SW480 (cell line): ENCODE measurements around the gene GRB10.

Source experiments
- DNase-seq: peaks from one replicate; pipeline ENCODE4 v3.0.0-alpha.2; 2016; ENCODE audit warnings: low spot score

The GRB10 gene

GRCh38 chr7:50782375-50783208 is at the start of gene GRB10:
Gene GRB10, minus strand, starts transcription at chr7:50782896. Its CDS starts 50,574 bp downstream, at chr7:50732322.
- DNase-seq: no peak

DNA sequence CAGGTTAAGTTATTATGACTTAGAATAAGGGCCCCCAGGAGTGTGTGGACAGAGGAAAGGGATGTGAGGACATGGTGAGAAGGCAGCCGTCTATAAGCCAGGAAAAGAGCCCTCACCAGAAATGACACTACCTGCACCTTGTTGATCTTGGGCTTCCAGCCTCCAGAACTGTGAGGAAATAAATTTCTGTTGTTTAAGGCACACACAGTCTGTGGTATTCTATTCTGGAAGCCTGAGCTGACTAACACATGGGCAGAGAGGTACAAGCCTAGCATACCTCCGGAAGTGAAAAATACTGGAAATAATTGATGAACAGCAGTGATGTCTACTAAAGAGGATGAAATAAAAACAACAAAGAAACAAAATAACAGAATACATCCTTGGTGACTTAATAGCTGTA is 46.1 kb upstream of the GRB10 start:
- DNase-seq: no peak

DNA sequence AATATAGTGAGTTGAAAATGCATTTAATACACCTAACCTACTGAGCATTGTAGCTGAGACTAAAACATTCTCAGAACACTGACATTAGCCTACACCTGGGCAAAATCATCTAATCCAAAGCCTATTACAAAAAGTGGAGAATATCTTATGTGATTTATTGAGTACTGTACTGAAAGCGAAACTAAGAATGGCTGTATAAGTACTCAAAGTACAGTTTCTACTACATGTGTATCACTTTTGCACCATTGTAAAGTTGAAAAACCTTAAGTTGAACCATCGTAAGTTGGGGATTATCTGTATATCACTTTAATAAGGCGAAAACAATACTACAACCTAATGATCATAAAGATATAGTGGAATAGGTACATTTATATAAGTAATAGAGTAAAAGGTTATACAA is 45.4 kb upstream of the GRB10 start:
- no peak for DNase-seq

DNA sequence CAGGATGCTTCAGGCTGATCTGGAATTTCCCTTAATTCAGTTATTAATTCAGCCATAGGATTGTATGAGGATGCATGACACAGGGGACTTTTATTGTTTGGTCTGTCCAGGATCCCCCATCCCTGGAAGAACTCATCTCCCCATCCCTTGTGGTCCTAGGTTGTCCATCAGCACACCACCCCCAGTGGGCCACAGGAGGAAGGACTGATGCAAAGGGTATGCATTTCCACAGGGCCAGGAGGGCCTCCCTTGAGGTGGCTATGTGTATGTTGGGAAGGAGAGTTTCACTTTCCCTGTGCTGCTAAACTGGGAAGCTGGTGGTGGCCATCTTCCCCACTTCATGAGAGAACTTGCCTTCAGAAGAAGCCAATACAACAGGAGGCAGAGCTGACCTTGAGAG is 44.6 kb upstream of the GRB10 start:
- DNase-seq: no peak

DNA sequence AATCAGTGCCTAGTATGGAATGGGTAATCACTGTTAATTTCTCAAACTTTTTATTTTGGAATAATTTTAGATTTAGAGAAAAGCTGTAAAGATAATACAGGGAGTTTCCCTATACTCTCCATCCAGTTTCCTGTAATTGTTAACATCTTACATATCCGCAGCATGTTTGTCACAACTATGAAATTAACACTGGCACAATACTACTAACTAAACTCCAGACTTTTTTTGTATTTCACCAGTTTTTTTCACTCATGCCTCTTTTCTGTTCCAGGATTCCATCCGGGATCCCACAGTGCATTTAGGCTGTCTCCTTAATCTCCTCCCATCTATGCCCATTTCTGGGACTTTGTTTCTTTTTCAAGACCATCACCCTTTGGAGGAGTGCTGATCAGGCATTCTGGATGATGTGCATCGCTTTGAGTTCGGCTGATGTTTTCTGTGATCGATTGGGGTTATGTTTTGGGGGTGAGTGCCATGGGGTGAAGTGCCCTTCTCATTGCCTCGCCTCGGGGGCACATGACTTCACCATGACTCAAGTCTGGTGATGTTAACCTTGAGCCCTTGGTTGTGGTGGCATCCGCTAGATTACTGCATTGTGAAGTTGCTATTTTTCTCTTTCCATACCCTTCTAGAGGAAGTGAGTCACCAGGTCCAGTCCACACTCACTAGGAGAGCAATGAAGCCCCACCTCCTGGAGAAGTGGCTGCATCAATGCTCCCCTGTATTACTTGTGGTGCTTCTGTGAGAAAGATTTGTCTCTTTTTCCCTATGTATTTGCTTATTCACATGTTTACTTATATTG is 43.9 kb upstream of the GRB10 start:
- peak; percentile 92 for DNase-seq

- no peak for DNase-seq
Observed at GRCh38 chr7:50825465-50825864, 42.8 kb upstream of the GRB10 start.

DNA sequence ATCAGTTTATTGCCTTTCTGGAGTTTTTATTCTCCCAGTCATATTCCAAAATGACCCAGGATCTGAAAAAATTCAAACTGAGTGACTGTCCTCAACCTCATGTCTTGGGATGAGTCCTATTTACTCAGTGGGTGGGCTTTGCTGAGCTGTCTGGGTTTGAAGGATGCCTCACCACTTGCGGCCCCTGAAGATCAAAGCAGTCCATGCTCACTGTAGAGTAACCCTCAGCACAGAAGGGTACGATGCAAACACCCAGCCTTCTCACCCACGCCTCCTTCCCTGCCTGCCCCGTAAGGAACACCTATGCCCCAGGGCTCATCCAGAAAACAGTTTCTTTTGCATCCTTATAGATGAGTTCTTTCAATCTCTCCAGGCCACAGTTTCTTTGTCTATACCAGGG is 42.2 kb upstream of the GRB10 start:
- DNase-seq: peak; percentile 34

- DNase-seq: no peak
Observed at GRCh38 chr7:50822706-50823105, 40.0 kb upstream of the GRB10 start.

DNA sequence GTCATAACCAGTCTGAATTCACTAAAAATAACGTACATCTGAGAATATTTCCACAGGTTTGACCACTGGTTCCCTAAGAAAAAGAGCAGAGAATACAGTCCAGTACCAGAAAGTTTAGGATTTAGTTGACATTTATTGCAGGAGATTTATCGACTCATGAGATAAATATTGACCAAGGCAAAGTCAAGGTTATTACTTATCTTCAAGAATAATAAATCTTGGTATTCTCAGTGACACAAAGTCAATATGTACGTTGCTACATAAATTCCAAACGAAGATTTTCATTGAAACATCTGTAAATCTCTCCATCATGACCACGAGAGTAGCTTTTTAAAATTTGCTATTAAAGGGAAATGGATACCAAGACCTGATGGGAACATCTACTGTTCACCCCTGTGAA is 39.4 kb upstream of the GRB10 start:
- DNase-seq: no peak

DNA sequence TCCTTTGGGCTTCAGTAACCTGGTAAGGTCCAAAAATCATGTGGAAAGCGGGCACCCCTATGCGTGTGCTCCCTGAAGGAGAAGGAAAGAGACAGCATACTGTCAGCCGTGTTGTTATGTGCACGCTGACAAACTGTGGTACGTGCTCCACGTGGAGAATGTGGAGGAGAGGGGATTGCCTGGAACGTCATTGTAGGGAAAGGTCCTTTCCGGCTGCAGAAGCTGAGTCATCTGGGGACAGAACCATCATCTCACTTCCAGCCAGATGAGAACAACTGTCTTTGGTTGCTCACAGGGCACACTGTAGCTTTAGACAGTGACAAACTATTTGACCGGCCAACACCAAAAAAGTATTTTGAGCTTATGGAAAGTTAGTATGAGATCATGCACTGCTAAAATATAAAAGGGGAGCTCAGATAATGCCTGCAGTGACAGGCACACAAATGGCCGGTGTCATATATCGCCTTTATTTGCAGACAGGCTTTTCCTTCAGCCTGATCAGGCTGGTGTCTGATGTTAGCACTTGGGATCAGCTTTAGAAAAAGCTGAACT is 38.8 kb upstream of the GRB10 start:
- peak; percentile 33 for DNase-seq

DNA sequence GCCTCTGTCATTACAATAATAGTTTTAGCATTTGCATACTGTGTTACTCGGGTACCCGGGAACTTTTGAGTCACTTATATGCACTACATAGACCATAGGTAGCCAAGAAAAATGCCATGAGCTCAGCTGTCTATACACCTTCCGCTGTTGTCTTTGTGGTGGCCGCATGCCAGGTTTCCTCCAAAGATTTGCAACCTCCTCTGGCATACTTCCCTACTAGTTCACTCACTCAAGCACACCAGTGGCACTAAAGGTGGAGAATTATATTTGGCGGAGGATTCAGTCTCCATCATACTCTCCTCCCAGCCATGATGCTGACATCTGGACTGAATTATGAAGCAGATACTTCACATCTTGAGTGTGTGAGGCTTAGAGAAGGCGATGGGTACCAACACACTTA is 35.6 kb upstream of the GRB10 start:
- no peak for DNase-seq

- DNase-seq: no peak
Observed at GRCh38 chr7:50817561-50817960, 34.9 kb upstream of the GRB10 start.

DNA sequence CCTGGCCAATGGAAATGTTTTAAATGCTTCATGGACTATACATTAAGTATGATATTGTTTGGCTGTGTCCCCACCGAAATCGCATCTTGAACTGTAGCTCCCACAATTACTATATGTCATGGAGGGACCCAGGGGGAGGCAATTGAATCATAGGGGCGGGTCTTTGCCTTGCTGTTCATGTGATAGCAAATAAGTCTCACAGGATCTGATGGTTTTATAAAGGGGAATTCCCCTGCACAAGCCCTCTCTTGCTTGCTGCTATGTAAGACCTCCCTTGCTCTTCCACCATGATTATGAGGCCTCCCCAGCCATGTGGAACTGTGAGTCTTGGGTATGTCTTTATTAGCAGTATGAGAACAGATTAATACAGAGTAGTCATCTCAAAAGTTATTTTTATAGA is 32.4 kb upstream of the GRB10 start:
- DNase-seq: no peak

DNA sequence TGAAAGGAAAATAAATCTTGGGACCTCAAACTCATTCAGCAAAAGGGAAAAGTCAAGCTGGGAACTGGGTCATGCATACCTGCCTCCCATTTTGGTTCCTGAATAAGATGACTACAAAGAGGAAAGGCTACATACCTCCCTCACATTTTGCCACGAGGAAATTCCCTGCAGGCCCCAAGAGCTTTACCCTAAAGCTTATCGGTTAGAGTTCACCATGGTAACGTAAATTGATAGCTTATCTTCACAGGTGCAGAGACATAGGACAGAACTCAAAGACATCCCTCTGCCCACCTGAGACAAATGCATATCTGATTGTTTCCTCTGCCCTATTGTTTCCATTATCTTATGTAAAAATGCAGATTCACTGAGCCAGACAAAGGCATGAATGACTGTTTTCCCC is 31.5 kb upstream of the GRB10 start:
- no peak for DNase-seq

DNA sequence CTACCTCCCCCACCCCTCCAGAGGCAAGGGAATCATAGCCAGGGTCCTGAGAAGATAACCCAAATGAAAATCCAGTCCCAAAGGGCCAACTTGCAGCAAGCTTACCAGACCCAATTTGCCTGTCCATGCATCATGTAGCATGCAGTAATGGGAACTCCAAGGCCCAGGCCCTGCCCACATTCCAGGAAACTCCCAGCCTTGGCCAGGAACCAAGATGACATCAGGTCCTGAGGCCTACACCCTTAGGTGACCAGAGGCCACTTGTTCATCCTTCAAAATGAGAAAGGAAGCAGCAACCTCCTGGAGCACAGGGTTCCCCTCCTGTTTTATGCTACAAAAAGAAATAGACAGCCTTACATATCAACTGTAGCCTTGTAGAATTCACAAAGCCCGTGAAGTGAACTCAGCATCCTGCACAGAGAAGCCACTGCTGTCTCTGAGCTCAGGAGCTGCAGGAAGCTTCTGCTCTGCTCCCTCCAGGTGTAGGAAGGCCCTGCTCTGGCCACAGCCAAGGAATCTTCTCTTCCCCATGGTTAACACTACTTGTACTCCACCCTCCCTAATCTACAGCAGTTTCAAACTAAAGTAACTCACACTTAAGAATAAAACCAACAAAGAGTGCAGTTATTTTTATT is 30.3 kb upstream of the GRB10 start:
- peak; percentile 62 for DNase-seq

- no peak for DNase-seq
Observed at GRCh38 chr7:50812094-50812493, 29.4 kb upstream of the GRB10 start.

GRCh38 chr7:50808282-50808888 is 25.7 kb upstream of the GRB10 start:
- no peak for DNase-seq

GRCh38 chr7:50807026-50807730 is 24.5 kb upstream of the GRB10 start:
- no peak for DNase-seq

- no peak for DNase-seq
Observed at GRCh38 chr7:50806143-50806542, 23.4 kb upstream of the GRB10 start.

- no peak for DNase-seq
Observed at GRCh38 chr7:50805447-50806125, 22.9 kb upstream of the GRB10 start.
